Hepatic stellate cell (primary cell): ENCODE measurements around the gene CD93.
A peak's percentile ranks its signal among the peaks of the same experiment; 100 is the strongest.

Source experiments
- DNase-seq: peaks from one replicate; pipeline ENCODE4 v3.0.0; 2011; ENCODE audit warnings: low spot score

Gene CD93

DNA sequence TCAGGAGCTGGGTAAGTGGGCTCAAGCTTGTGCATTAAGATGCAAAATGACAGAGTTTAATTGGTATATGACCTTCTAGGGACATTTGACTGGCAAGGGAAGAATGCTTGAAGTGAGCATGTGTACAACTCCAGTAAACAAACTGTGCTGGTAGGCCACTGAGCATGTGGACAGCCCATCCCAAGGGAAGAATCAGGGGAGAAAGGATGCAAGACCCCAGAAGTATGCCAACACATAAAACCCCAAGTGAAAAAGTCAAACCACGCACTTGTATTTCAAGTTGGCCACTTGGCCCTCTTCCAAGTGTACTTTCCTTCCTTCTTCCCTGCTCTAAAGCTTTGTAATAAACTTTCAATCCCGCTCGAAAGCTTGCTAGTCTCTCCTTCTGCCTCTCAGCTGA, 26.3 kb downstream of the CD93 start:
- DNase-seq: no peak

GRCh38 chr20:23059001-23059400, 27.1 kb downstream of the CD93 start:
- no peak for DNase-seq

DNA sequence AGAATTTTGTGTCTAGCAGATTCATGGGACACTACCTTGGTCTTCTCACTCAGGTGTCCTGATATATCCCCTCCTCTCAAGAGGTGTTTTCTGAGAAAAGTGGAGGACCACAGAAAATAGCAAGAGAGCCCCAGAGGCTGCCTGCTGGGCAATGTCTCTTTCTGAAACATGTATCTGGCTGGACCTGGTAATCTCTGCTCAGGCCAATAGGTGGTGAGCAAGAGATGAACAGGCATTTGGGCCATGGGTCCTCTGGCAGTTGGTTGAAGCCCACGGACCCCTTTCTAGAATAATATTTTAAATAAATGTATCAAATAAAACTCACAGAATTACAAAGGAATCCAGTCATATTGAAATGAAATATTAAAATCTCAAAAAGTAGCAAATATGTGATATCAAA, 27.9 kb downstream of the CD93 start:
- no peak for DNase-seq

- no peak for DNase-seq
These were observed 33.2 kb downstream of the CD93 start for GRCh38 chr20:23052904-23053303.

- DNase-seq: peak; percentile 57
These were observed 35.1 kb downstream of the CD93 start for GRCh38 chr20:23050847-23051627.

DNA sequence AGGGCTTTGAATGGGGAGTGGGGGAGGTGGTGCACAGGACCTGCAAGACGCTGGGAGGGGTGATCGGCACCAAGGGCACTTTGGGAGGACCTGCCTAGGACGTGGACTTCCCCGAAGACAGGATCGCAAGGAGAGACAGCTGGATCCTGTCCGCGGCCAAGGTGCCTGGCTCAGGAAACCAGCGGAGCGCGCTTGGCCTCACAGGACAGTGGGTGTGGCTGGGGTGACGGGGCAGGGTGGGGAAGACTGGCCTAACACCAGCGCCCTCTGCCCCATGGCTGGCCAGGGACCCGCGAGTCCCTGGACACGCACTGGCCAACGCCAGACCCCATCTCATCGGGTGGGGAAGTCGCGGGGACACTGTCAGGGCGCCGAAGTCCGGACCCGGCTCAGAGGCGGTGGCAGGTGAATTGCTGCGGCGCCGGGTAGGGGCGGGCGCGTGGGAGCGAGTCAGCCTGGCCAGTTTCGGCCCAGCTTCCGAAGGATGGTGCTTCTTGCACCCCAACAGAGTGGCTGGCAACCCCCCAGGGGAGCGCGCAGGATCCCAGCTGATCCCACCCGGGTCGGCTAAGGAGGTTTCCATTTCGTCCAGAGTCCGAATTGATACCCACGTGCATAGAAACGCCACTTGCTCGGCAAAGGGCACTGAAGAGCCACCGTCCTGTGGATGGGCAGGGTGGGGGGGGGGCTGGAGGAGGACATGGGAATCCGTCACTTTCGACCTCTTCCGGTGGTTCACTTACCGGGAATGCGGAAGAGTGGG, 35.9 kb downstream of the CD93 start:
- DNase-seq: peak; percentile 35

- DNase-seq: peak; percentile 34
These were observed 36.7 kb downstream of the CD93 start, which contains the start of gene THBD for GRCh38 chr20:23049201-23050075. Gene THBD (minus strand): TSS chr20:23049672. CDS start chr20:23049504, 168 bp downstream.

DNA sequence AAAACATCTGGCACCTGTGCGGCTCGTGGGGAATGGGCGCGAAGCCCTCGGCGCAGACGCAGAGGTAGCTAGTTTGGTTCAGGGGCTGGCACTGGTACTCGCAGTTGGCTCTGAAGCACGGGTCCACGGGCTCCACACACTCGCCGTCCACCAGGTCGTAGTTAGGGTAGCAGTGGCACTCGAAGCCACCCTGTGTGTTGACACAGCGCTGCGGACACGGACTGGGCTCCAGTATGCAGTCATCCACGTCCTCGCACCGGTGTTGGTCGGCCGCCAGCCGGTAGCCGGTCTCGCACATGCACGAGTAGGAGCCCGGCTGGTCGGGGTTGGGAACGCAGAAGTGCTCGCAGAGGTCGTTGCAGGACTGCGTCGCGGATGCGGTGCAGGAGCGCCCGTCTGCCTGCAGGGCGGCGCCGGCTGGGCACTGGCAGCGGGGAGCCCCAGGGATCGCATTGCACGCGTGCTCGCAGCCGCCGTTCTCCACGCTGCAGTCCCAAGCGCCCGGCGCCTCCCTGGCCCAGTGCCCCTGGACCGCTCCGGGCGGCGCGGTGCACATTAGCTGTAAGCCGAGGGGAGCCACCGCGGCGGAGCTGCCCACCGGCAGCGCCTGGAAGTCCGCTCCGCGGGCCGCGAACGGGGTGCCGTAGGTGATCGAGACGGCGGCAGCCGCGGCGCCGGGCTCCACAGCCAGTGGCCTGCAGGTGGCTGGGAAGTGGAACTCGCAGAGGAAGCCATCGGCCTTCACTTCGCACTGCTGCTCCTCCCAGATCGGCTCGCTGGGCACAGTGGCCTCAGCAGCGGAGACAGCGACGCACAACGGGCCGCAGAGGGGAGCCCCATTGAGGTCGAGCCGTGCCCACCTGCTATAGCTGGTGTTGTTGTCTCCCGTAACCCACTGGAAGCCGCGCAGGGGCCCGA, 37.6 kb downstream of the CD93 start:
- DNase-seq: peak; percentile 24

GRCh38 chr20:23047738-23048214, 38.3 kb downstream of the CD93 start:
- DNase-seq: no peak

GRCh38 chr20:23047001-23047737, 39.0 kb downstream of the CD93 start:
- DNase-seq: no peak

DNA sequence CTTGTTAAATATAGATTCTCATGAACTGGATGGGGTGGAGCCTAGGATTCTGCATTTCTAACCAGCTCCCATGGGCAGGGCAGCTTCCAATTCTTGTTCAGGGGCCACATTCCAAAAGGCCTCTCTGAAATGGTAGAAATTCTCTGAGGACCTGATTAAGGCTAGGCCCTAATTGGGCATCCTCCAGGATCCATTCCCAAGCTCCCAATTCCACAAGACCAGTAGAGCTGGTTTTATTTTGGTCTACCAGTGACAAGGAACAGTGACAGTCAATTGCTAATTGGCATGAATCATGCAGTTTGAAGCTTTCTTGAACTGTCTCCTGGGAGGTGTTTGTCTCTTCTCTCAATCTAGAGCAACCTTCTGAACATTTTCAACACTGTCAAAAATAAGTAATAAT, 39.7 kb downstream of the CD93 start:
- no peak for DNase-seq

- no peak for DNase-seq
These were observed 42.7 kb downstream of the CD93 start for GRCh38 chr20:23043376-23043775.

DNA sequence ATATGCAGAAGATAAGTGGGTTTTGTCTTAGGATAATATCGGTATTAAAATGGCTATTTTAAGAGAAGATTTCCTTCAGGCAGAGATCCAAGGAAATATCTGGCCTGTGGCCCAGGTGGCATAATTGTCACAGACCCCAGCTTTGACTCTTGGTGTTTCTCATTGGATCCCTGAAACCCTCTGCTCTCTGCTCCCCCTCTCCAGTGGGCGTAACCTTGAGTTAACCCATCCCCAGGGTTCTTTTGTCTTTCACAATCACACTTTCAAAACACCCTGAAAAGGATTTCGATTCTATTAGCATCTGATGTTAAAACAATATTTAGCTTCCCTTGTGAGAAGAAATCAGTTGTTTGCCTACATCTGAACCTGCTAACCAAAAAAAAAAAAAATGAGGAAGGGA, 43.9 kb downstream of the CD93 start:
- no peak for DNase-seq

GRCh38 chr20:23039885-23040508, 46.1 kb downstream of the CD93 start:
- no peak for DNase-seq

GRCh38 chr20:23039136-23039875, 46.8 kb downstream of the CD93 start:
- no peak for DNase-seq

DNA sequence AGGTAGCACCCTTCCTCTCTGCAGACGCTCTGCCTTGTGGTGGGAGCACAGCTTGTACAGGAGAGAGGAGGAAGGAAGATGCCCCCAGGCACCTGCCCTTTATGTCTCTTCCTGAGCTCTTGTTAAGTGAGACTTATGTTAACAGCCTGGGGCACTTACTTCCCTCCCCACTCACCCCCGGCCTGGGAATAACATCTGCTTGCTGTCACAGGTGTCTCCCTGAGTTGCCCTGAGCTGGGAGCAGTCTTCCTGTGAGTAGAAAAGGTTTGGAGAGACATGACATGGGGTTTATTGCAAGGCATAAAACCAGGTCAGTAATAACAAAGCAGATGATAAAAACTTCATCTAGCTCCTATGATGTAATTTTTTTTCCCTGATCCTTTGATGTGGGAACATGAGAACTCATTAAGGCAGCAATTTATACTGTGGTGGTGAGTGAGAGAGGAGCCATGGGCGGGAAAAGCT, 49.1 kb downstream of the CD93 start:
- DNase-seq: no peak

DNA sequence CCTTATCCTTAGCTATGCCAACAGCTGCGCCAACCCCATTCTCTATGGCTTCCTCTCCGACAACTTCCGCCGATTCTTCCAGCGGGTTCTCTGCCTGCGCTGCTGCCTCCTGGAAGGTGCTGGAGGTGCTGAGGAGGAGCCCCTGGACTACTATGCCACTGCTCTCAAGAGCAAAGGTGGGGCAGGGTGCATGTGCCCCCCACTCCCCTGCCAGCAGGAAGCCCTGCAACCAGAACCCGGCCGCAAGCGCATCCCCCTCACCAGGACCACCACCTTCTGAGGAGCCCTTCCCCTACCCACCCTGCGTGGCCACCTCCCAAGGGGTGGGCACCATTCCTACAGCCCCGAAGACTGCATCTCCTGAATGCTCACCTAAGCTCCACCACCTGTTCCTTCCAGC, 49.8 kb downstream of the CD93 start:
- DNase-seq: no peak

GRCh38 chr20:23035731-23036130, 50.4 kb downstream of the CD93 start:
- DNase-seq: no peak
